ENCODE measurements around the gene AKAP8. TPM values are rescaled to one million over a fixed set of nuclear protein-coding genes. Genes with fewer than 3 reads are reported as not detected.

AKAP8 gene
- total RNA-seq, 1 donor from 2014 or later: 28.9 TPM

GRCh38 chr19:15371786-15372380 is 7.7 kb downstream of the AKAP8 start:
- H3K27me3 Mint-ChIP-seq (ENCODE audit: unreplicated experiment): peaks cover 4% of the 10 kb centered on the region
- no peaks in the 10 kb centered on the region for H3K36me3 Mint-ChIP-seq (ENCODE audit: unreplicated experiment)
- no peak overlapping the region for H3K4me3 Mint-ChIP-seq (ENCODE audit: unreplicated experiment)
- peaks cover 17% of the 10 kb centered on the region for H3K4me1 Mint-ChIP-seq (ENCODE audit: low read depth, unreplicated experiment)
- DNase-seq: no peak
- peaks cover 15% of the 10 kb centered on the region for H3K9me3 Mint-ChIP-seq (ENCODE audit: unreplicated experiment)
- peak overlapping the region; percentile 75 for H3K27ac Mint-ChIP-seq (ENCODE audit: unreplicated experiment)
- no peak for TF ChIP-seq CTCF (IDR thresholded peaks at IDR 0.05; ENCODE audit: partially characterized antibody, unreplicated experiment)

GRCh38 chr19:15371119-15371518 is 8.5 kb downstream of the AKAP8 start:
- H3K9me3 Mint-ChIP-seq (ENCODE audit: unreplicated experiment): peaks cover 15% of the 10 kb centered on the region
- H3K27me3 Mint-ChIP-seq (ENCODE audit: unreplicated experiment): peaks cover 6% of the 10 kb centered on the region
- TF ChIP-seq CTCF (IDR thresholded peaks at IDR 0.05; ENCODE audit: partially characterized antibody, unreplicated experiment): no peak
- DNase-seq: no peak
- H3K27ac Mint-ChIP-seq (ENCODE audit: unreplicated experiment): no peak overlapping the region
- H3K4me3 Mint-ChIP-seq (ENCODE audit: unreplicated experiment): no peak overlapping the region
- H3K4me1 Mint-ChIP-seq (ENCODE audit: low read depth, unreplicated experiment): peaks cover 13% of the 10 kb centered on the region
- H3K36me3 Mint-ChIP-seq (ENCODE audit: unreplicated experiment): no peaks in the 10 kb centered on the region

- peaks cover 2% of the 10 kb centered on the region for H3K27me3 Mint-ChIP-seq (ENCODE audit: unreplicated experiment)
- peaks cover 11% of the 10 kb centered on the region for H3K4me1 Mint-ChIP-seq (ENCODE audit: low read depth, unreplicated experiment)
- peaks cover 11% of the 10 kb centered on the region for H3K9me3 Mint-ChIP-seq (ENCODE audit: unreplicated experiment)
- H3K36me3 Mint-ChIP-seq (ENCODE audit: unreplicated experiment): no peaks in the 10 kb centered on the region
- DNase-seq: no peak
- TF ChIP-seq CTCF (IDR thresholded peaks at IDR 0.05; ENCODE audit: partially characterized antibody, unreplicated experiment): no peak
- no peak overlapping the region for H3K27ac Mint-ChIP-seq (ENCODE audit: unreplicated experiment)
- H3K4me3 Mint-ChIP-seq (ENCODE audit: unreplicated experiment): no peak overlapping the region
Measured at GRCh38 chr19:15369594-15369891, 10.0 kb downstream of the AKAP8 start.

GRCh38 chr19:15368798-15369593 is 10.6 kb downstream of the AKAP8 start:
- Mint-ChIP-seq H3K4me1 (ENCODE audit: low read depth, unreplicated experiment) (peaks cover 7% of the 10 kb centered on the region), H3K36me3 (ENCODE audit: unreplicated experiment) (peaks cover under 1% of the 10 kb centered on the region), H3K4me3 (ENCODE audit: unreplicated experiment) (no peak overlapping the region), H3K27ac (ENCODE audit: unreplicated experiment) (no peak overlapping the region), H3K27me3 (ENCODE audit: unreplicated experiment) (peaks cover 2% of the 10 kb centered on the region), H3K9me3 (ENCODE audit: unreplicated experiment) (peaks cover 11% of the 10 kb centered on the region)
- no peak for TF ChIP-seq CTCF (IDR thresholded peaks at IDR 0.05; ENCODE audit: partially characterized antibody, unreplicated experiment)
- DNase-seq: no peak

- Mint-ChIP-seq H3K27me3 (ENCODE audit: unreplicated experiment) (peaks cover 5% of the 10 kb centered on the region), H3K36me3 (ENCODE audit: unreplicated experiment) (peaks cover 5% of the 10 kb centered on the region), H3K4me1 (ENCODE audit: low read depth, unreplicated experiment) (peaks cover 4% of the 10 kb centered on the region), H3K27ac (ENCODE audit: unreplicated experiment) (no peak overlapping the region), H3K4me3 (ENCODE audit: unreplicated experiment) (no peak overlapping the region), H3K9me3 (ENCODE audit: unreplicated experiment) (peaks cover 12% of the 10 kb centered on the region)
- no peak for DNase-seq
- TF ChIP-seq CTCF (IDR thresholded peaks at IDR 0.05; ENCODE audit: partially characterized antibody, unreplicated experiment): no peak
Measured at GRCh38 chr19:15368051-15368632, 11.4 kb downstream of the AKAP8 start.
